SK-N-SH treated with all-trans-retinoic acid at 6 μM for 48 hours (cell line): ENCODE measurements around the gene TMEM40.

Experiments
- ARNTL ChIP-seq: fragments of 450-650 bp; formaldehyde crosslinking; IDR thresholded peaks from 2 replicates; pipeline ENCODE4 v1.5.0; 2020; ENCODE audit warnings: low read depth, mild to moderate bottlenecking, moderate library complexity, borderline replicate concordance
- BACH2 ChIP-seq: fragments of 250-450 bp; sonication (Bioruptor Pico); IDR thresholded peaks from 2 replicates; pipeline ENCODE4 v1.9.0; 2021; ENCODE audit warnings: mild to moderate bottlenecking, borderline replicate concordance
- ESRRG ChIP-seq: fragments of 250-450 bp; sonication (Bioruptor Pico); IDR thresholded peaks from 2 replicates; pipeline ENCODE4 v1.6.1; 2021; ENCODE audit warnings: mild to moderate bottlenecking
- OSR1 ChIP-seq: fragments of 250-450 bp; sonication (Bioruptor Pico); IDR thresholded peaks from 2 replicates; pipeline ENCODE4 v1.8.0; 2022; ENCODE audit warnings: moderate library complexity, mild to moderate bottlenecking, inconsistent platforms
- SNAI2 ChIP-seq: fragments of 250-450 bp; sonication (Bioruptor Pico); IDR thresholded peaks from 2 replicates; pipeline ENCODE4 v1.5.0; 2020; ENCODE audit warnings: mild to moderate bottlenecking, moderate library complexity
- TOX ChIP-seq: fragments of 250-450 bp; sonication (Bioruptor Pico); IDR thresholded peaks from 2 replicates; pipeline ENCODE4 v1.8.0; 2021; ENCODE audit warnings: mild to moderate bottlenecking, moderate library complexity, borderline replicate concordance
- ZC3H10 ChIP-seq: fragments of 250-450 bp; sonication (Bioruptor Pico); IDR thresholded peaks from 2 replicates; pipeline ENCODE4 v1.5.1; 2021; ENCODE audit warnings: mild to moderate bottlenecking, moderate library complexity
- ZNF8 ChIP-seq: fragments of 450-650 bp; formaldehyde crosslinking; IDR thresholded peaks from 2 replicates; pipeline ENCODE4 v1.5.0; 2020; ENCODE audit warnings: mild to moderate bottlenecking, moderate library complexity
- TF ChIP-seq, protein P1 (sequence below): fragments of 250-450 bp; sonication (Bioruptor Pico); IDR thresholded peaks from 2 replicates; pipeline ENCODE4 v1.8.0; 2020; ENCODE audit warnings: mild to moderate bottlenecking, moderate library complexity, borderline replicate concordance
- TF ChIP-seq, protein P2 (sequence below): fragments of 250-450 bp; sonication (Bioruptor Pico); IDR thresholded peaks from 2 replicates; pipeline ENCODE4 v1.5.1; 2021; ENCODE audit warnings: mild to moderate bottlenecking, moderate library complexity

DNA sequence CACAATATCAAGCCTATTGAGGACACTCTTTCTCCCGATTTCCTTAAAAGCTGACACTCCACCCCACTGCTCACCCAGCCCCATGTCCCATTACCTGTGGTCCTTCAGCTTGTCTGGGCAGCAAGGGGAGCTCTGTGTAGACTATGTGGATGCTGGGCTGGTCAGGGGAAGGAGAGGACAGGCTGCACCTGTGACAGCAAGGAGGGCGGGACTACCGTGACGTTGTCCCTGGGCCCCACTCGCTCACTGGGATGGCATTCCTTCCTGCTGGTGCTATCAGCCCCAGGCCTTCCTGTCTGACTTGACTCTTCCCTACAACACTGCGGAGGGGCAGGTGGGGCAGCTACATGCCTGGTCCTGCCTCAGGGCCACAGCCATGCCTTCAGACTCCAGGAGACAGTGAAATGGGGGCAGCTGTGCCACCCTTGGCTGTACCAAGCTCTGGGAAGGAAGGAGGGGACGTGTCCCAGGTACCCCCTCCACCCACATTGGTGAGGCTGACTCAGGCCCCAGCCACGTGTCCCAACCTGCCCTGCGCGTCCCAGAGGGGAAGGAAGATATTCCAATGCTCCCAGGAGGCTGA is at the start of gene TMEM40:
- TF ChIP-seq, protein P1, sequence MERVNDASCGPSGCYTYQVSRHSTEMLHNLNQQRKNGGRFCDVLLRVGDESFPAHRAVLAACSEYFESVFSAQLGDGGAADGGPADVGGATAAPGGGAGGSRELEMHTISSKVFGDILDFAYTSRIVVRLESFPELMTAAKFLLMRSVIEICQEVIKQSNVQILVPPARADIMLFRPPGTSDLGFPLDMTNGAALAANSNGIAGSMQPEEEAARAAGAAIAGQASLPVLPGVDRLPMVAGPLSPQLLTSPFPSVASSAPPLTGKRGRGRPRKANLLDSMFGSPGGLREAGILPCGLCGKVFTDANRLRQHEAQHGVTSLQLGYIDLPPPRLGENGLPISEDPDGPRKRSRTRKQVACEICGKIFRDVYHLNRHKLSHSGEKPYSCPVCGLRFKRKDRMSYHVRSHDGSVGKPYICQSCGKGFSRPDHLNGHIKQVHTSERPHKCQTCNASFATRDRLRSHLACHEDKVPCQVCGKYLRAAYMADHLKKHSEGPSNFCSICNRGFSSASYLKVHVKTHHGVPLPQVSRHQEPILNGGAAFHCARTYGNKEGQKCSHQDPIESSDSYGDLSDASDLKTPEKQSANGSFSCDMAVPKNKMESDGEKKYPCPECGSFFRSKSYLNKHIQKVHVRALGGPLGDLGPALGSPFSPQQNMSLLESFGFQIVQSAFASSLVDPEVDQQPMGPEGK (CRISPR knock-in tag): no peak
- TF ChIP-seq ESRRG (CRISPR knock-in tag): no peak
- no peak for TF ChIP-seq ARNTL (CRISPR knock-in tag)
- TF ChIP-seq ZNF8 (CRISPR knock-in tag): no peak
- TF ChIP-seq SNAI2: no peak
- no peak for TF ChIP-seq OSR1 (CRISPR knock-in tag)
- no peak for TF ChIP-seq BACH2
- no peak for TF ChIP-seq ZC3H10 (CRISPR knock-in tag)
- TF ChIP-seq, protein P2, sequence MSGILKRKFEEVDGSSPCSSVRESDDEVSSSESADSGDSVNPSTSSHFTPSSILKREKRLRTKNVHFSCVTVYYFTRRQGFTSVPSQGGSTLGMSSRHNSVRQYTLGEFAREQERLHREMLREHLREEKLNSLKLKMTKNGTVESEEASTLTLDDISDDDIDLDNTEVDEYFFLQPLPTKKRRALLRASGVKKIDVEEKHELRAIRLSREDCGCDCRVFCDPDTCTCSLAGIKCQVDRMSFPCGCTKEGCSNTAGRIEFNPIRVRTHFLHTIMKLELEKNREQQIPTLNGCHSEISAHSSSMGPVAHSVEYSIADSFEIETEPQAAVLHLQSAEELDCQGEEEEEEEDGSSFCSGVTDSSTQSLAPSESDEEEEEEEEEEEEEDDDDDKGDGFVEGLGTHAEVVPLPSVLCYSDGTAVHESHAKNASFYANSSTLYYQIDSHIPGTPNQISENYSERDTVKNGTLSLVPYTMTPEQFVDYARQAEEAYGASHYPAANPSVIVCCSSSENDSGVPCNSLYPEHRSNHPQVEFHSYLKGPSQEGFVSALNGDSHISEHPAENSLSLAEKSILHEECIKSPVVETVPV (CRISPR knock-in tag): no peak
- TF ChIP-seq TOX (CRISPR knock-in tag): no peak
